Measurements from ENCODE around the gene DLGAP1. TPM values are rescaled to one million over a fixed set of nuclear protein-coding genes. Genes with fewer than 3 reads are reported as not detected.

The DLGAP1 gene
- polyA plus RNA-seq, 1 of the 3 experiments (the other 2 are of a cell fraction): not detected

- no peaks in the 10 kb centered on the region for H3K27me3 ChIP-seq (ENCODE audit: insufficient read depth)
- DNase-seq: no peak
- no peak overlapping the region for H3K27ac ChIP-seq (ENCODE audit: low read depth in 2 of 2, low read length in 1 of 2)
- no peak overlapping the region for H3K4me3 ChIP-seq (ENCODE audit: low read depth in 2 of 2, low read length in 1 of 2)
- H2AFZ ChIP-seq (ENCODE audit: low read depth): no peak overlapping the region
- H3K79me2 ChIP-seq (ENCODE audit: insufficient read depth): no peaks in the 10 kb centered on the region
- 17% methylated on average over 1 of the region's 1 CpG for WGBS (ENCODE audit: low lambda C conversion rate)
- no peaks in the 10 kb centered on the region for H3F3A ChIP-seq (replicated peaks; ENCODE audit: insufficient read depth)
- no peaks in the 10 kb centered on the region for H4K20me1 ChIP-seq (ENCODE audit: insufficient read depth)
- ChIA-PET POLR2A (no interaction called here), CTCF (no interaction called here)
- TF ChIP-seq FOXM1 (IDR thresholded peaks at IDR 0.05; ENCODE audit: low read depth): no peak
- TF ChIP-seq RFX5 (IDR thresholded peaks at IDR 0.05; ENCODE audit: low read length): no peak
- TF ChIP-seq TAF1 (IDR thresholded peaks at IDR 0.05; ENCODE audit: borderline replicate concordance, low read depth, low read length): no peak
- TF ChIP-seq NFIC (IDR thresholded peaks at IDR 0.05; ENCODE audit: borderline replicate concordance): no peak
- H3K4me2 ChIP-seq: no peak overlapping the region
- H3K9ac ChIP-seq: no peak overlapping the region
- no peaks in the 10 kb centered on the region; a peak in 1 of 4 replicates for H3K4me1 ChIP-seq (ENCODE audit: control insufficient read depth in 1 of 2, insufficient read depth in 2 of 2, low read depth in 1 of 2, low read length in 1 of 2)
- H3K9me3 ChIP-seq: no peaks in the 10 kb centered on the region
- no peaks in the 10 kb centered on the region for H3K36me3 ChIP-seq (replicated peaks in 1 of 2; ENCODE audit: control insufficient read depth in 1 of 2, insufficient read depth in 2 of 2, low read length in 1 of 2)
- H3K9me2 ChIP-seq: no peaks in the 10 kb centered on the region
These were observed 246.7 kb downstream of the DLGAP1 start for GRCh38 chr18:4208366-4208765.

DNA sequence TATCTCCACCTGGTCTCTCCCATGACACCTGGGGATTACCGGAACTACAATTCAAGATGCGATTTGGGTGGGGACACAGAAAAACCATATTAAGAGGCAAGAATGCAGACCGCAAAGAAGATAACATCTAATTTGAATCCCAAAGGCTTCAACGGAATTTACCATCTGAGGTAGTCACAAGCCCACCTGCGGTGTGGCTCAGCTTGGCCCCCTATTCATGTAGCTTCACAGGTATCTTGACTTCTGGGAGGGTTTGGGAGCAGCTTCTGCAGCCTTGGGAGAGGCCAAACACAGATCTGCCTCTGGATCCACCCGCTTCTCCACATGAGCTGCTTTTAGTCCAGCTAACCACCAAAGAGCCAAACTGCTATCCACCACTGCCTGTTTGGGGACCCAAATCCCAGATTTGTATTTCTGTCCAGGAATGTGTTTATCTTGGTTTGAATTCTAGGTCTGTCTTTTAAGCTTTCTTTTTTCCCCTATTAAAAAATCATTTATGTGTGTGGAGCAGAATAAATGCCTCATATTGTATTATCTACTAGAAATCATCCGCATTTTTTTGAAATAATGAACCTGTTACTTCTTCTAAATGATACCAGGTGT, 247.6 kb downstream of the DLGAP1 start:
- Histone ChIP-seq H3K27me3 (ENCODE audit: insufficient read depth) (no peaks in the 10 kb centered on the region), H2AFZ (ENCODE audit: low read depth) (no peak overlapping the region), H3K9me3 (no peaks in the 10 kb centered on the region), H3K4me2 (no peak overlapping the region), H3K36me3 (replicated peaks in 1 of 2; ENCODE audit: control insufficient read depth in 1 of 2, insufficient read depth in 2 of 2, low read length in 1 of 2) (no peaks in the 10 kb centered on the region), H3K9me2 (no peaks in the 10 kb centered on the region), H3K4me3 (ENCODE audit: low read depth in 2 of 2, low read length in 1 of 2) (no peak overlapping the region), H4K20me1 (ENCODE audit: insufficient read depth) (no peaks in the 10 kb centered on the region), H3F3A (replicated peaks; ENCODE audit: insufficient read depth) (no peaks in the 10 kb centered on the region), H3K79me2 (ENCODE audit: insufficient read depth) (no peaks in the 10 kb centered on the region), H3K9ac (no peak overlapping the region), H3K4me1 (ENCODE audit: control insufficient read depth in 1 of 2, insufficient read depth in 2 of 2, low read depth in 1 of 2, low read length in 1 of 2) (no peaks in the 10 kb centered on the region; a peak in 1 of 4 replicates), H3K27ac (ENCODE audit: low read depth in 2 of 2, low read length in 1 of 2) (no peak overlapping the region)
- no peak for DNase-seq
- ChIA-PET CTCF (no interaction called here), POLR2A (no interaction called here)
- TF ChIP-seq IRF3 (IDR thresholded peaks at IDR 0.05; ENCODE audit: low read depth, low read length) (no peak), CHD2 (IDR thresholded peaks at IDR 0.05; ENCODE audit: low read length, partially characterized antibody) (no peak), SIN3A (IDR thresholded peaks at IDR 0.05; ENCODE audit: borderline replicate concordance, low read depth, low read length) (no peak)
- WGBS (ENCODE audit: low lambda C conversion rate): 19% methylated on average over 7 of the region's 7 CpGs

DNA sequence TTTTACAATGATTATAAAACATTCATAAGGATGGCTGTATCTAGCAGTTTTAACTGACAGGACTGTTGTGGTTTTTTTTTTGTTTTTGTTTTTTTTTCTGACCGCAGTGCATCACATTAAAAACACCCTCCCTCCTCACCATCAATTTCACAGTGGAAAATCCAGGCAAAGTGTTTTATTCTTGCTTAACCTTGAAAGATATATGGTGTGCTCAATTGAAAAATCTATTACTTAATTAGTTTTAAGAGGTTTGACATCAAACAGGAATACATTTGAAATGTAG, 250.7 kb downstream of the DLGAP1 start:
- CTCF ChIA-PET: no interaction called here
- H3K36me3 ChIP-seq (replicated peaks in 1 of 2; ENCODE audit: control insufficient read depth in 1 of 2, insufficient read depth in 2 of 2, low read length in 1 of 2): no peaks in the 10 kb centered on the region

More for the DNA sequence above, 250.7 kb downstream of the DLGAP1 start:
- Histone ChIP-seq H3K27ac (ENCODE audit: low read depth in 2 of 2, low read length in 1 of 2) (no peak overlapping the region), H3K9ac (no peak overlapping the region), H3F3A (replicated peaks; ENCODE audit: insufficient read depth) (no peaks in the 10 kb centered on the region), H3K9me3 (no peaks in the 10 kb centered on the region), H4K20me1 (ENCODE audit: insufficient read depth) (no peaks in the 10 kb centered on the region), H3K4me3 (ENCODE audit: low read depth in 2 of 2, low read length in 1 of 2) (no peak overlapping the region), H3K79me2 (ENCODE audit: insufficient read depth) (no peaks in the 10 kb centered on the region), H3K9me2 (no peaks in the 10 kb centered on the region), H3K4me1 (ENCODE audit: control insufficient read depth in 1 of 2, insufficient read depth in 2 of 2, low read depth in 1 of 2, low read length in 1 of 2) (no peaks in the 10 kb centered on the region; a peak in 1 of 4 replicates), H2AFZ (ENCODE audit: low read depth) (no peak overlapping the region), H3K27me3 (ENCODE audit: insufficient read depth) (no peaks in the 10 kb centered on the region), H3K4me2 (no peak overlapping the region)
- TF ChIP-seq SIN3A (IDR thresholded peaks at IDR 0.05; ENCODE audit: borderline replicate concordance, low read depth, low read length): no peak
- no peak for TF ChIP-seq POLR2AphosphoS5 (IDR thresholded peaks at IDR 0.05; ENCODE audit: low read depth, low read length)
- no peak for TF ChIP-seq RFX5 (IDR thresholded peaks at IDR 0.05; ENCODE audit: low read length)
- TF ChIP-seq RCOR1 (IDR thresholded peaks at IDR 0.05; ENCODE audit: low read length): no peak
- TF ChIP-seq, protein P1, sequence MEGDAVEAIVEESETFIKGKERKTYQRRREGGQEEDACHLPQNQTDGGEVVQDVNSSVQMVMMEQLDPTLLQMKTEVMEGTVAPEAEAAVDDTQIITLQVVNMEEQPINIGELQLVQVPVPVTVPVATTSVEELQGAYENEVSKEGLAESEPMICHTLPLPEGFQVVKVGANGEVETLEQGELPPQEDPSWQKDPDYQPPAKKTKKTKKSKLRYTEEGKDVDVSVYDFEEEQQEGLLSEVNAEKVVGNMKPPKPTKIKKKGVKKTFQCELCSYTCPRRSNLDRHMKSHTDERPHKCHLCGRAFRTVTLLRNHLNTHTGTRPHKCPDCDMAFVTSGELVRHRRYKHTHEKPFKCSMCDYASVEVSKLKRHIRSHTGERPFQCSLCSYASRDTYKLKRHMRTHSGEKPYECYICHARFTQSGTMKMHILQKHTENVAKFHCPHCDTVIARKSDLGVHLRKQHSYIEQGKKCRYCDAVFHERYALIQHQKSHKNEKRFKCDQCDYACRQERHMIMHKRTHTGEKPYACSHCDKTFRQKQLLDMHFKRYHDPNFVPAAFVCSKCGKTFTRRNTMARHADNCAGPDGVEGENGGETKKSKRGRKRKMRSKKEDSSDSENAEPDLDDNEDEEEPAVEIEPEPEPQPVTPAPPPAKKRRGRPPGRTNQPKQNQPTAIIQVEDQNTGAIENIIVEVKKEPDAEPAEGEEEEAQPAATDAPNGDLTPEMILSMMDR (IDR thresholded peaks at IDR 0.05): no peak
- TF ChIP-seq YY1 (IDR thresholded peaks at IDR 0.05; ENCODE audit: low read depth): no peak
- TF ChIP-seq FOSL2 (IDR thresholded peaks at IDR 0.05; ENCODE audit: borderline replicate concordance, low read depth): no peak
- TF ChIP-seq, protein P2, sequence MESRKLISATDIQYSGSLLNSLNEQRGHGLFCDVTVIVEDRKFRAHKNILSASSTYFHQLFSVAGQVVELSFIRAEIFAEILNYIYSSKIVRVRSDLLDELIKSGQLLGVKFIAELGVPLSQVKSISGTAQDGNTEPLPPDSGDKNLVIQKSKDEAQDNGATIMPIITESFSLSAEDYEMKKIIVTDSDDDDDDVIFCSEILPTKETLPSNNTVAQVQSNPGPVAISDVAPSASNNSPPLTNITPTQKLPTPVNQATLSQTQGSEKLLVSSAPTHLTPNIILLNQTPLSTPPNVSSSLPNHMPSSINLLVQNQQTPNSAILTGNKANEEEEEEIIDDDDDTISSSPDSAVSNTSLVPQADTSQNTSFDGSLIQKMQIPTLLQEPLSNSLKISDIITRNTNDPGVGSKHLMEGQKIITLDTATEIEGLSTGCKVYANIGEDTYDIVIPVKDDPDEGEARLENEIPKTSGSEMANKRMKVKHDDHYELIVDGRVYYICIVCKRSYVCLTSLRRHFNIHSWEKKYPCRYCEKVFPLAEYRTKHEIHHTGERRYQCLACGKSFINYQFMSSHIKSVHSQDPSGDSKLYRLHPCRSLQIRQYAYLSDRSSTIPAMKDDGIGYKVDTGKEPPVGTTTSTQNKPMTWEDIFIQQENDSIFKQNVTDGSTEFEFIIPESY (IDR thresholded peaks at IDR 0.05; ENCODE audit: borderline replicate concordance, low read depth): no peak
- WGBS (ENCODE audit: low lambda C conversion rate): 4% methylated on average over 1 of the region's 1 CpG
- DNase-seq: no peak
- POLR2A ChIA-PET: no interaction called here
